ENCODE data around the gene ZIM2. TPM values are rescaled to one million over a fixed set of nuclear protein-coding genes. Genes with fewer than 3 reads are reported as not detected.

The ZIM2 gene
- total RNA-seq, 1 experiment from 2014 or later, result not detected

- no peak for ATAC-seq
Observed at GRCh38 chr19:56813531-56813930, 27.0 kb downstream of the ZIM2 start.

More at GRCh38 chr19:56813531-56813930, 27.0 kb downstream of the ZIM2 start:
- TF ChIP-seq ZNF512 (CRISPR knock-in tag; IDR thresholded peaks at IDR 0.05; ENCODE audit: borderline replicate concordance) (no peak), IRF1 (CRISPR knock-in tag; IDR thresholded peaks at IDR 0.05) (no peak), USF1 (CRISPR knock-in tag; IDR thresholded peaks at IDR 0.05) (no peak), SP1 (CRISPR knock-in tag; conservative IDR thresholded peaks at IDR 0.05) (no peak), ZNF232 (CRISPR knock-in tag; IDR thresholded peaks at IDR 0.05) (no peak), ZBTB21 (CRISPR knock-in tag; IDR thresholded peaks at IDR 0.05; ENCODE audit: borderline replicate concordance) (no peak), STAT6 (CRISPR knock-in tag; conservative IDR thresholded peaks at IDR 0.05; ENCODE audit: low read depth) (no peak), AFF4 (CRISPR knock-in tag; IDR thresholded peaks at IDR 0.05; ENCODE audit: borderline replicate concordance) (no peak), KAT7 (CRISPR knock-in tag; IDR thresholded peaks at IDR 0.05; ENCODE audit: borderline replicate concordance) (no peak), MYBL2 (CRISPR knock-in tag; IDR thresholded peaks at IDR 0.05) (no peak), SOX15 (CRISPR knock-in tag; IDR thresholded peaks at IDR 0.05) (no peak), ZNF317 (CRISPR knock-in tag; IDR thresholded peaks at IDR 0.05; ENCODE audit: borderline replicate concordance, low read depth) (no peak), ZNF396 (CRISPR knock-in tag; IDR thresholded peaks at IDR 0.05; ENCODE audit: borderline replicate concordance) (no peak), TEAD4 (CRISPR knock-in tag; IDR thresholded peaks at IDR 0.05) (no peak), TEAD1 (CRISPR knock-in tag; IDR thresholded peaks at IDR 0.05) (no peak), RELA (CRISPR knock-in tag; IDR thresholded peaks at IDR 0.05; ENCODE audit: borderline replicate concordance) (no peak), USF2 (CRISPR knock-in tag; IDR thresholded peaks at IDR 0.05) (no peak), MXD4 (CRISPR knock-in tag; IDR thresholded peaks at IDR 0.05; ENCODE audit: borderline replicate concordance) (no peak)
- ChIA-PET CTCF (no interaction called here), POLR2A (no interaction called here)
- H3K9me3 Mint-ChIP-seq, result peaks cover 95% of the 10 kb centered on the region
- no peak for DNase-seq (ENCODE audit: low spot score)
- H3K36me3 Mint-ChIP-seq, result peaks cover 88% of the 10 kb centered on the region
- H3K4me1 Mint-ChIP-seq, result no peaks in the 10 kb centered on the region
- no peak overlapping the region for H3K27ac Mint-ChIP-seq
- no peak overlapping the region for H3K4me3 Mint-ChIP-seq
- H3K27me3 Mint-ChIP-seq (ENCODE audit: low read depth), result peaks cover 7% of the 10 kb centered on the region
